H9 (cell line): ENCODE measurements around the gene USP6. TPM values are rescaled to one million over a fixed set of nuclear protein-coding genes. Genes with fewer than 3 reads are reported as not detected.

Experiments used
- DNase-seq: peaks from one replicate; pipeline ENCODE4 v3.0.0-alpha.2; 2017
- H2AFZ ChIP-seq: one replicate; pipeline ENCODE4 v1.6.1; 2013; ENCODE audit warnings: mild to moderate bottlenecking, low read length, control low read depth, moderate library complexity
- H2AK5ac ChIP-seq: 2 replicates; pipeline ENCODE4 v1.6.1; 2013; ENCODE audit warnings: low read length, control low read depth, mixed read lengths; ENCODE audit not compliant: insufficient read length
- H2BK120ac ChIP-seq: one replicate; pipeline ENCODE4 v1.6.1; 2013; ENCODE audit warnings: low read depth, mild to moderate bottlenecking, low read length, control low read depth, inconsistent platforms; ENCODE audit not compliant: poor library complexity, severe bottlenecking
- H2BK12ac ChIP-seq: 2 replicates; pipeline ENCODE4 v1.6.1; 2013; ENCODE audit warnings: low read length, control low read depth, mixed read lengths, low read depth; ENCODE audit not compliant: insufficient read length
- H2BK15ac ChIP-seq: 2 replicates; pipeline ENCODE4 v1.6.1; 2013; ENCODE audit warnings: low read depth, low read length, control low read depth
- H2BK20ac ChIP-seq: one replicate; pipeline ENCODE4 v1.6.1; 2013; ENCODE audit warnings: low read depth, mild to moderate bottlenecking, low read length, control low read depth, inconsistent platforms; ENCODE audit not compliant: poor library complexity, severe bottlenecking
- H2BK5ac ChIP-seq: 2 replicates; pipeline ENCODE4 v1.6.1; 2013; ENCODE audit warnings: low read length, control low read depth, mixed read lengths; ENCODE audit not compliant: insufficient read length
- H3K14ac ChIP-seq: 2 replicates; pipeline ENCODE4 v1.6.1; 2013; ENCODE audit warnings: low read length, control low read depth; ENCODE audit not compliant: insufficient read depth
- H3K18ac ChIP-seq: 2 replicates; pipeline ENCODE4 v1.6.1; 2013; ENCODE audit warnings: low read depth, mild to moderate bottlenecking, mixed read lengths, low read length, control low read depth; ENCODE audit not compliant: insufficient read length
- H3K23ac ChIP-seq: 2 replicates; pipeline ENCODE4 v1.6.1; 2013; ENCODE audit warnings: low read length, control low read depth, mixed read lengths, low read depth; ENCODE audit not compliant: insufficient read length
- H3K23me2 ChIP-seq: 2 replicates; pipeline ENCODE4 v1.6.1; 2013; ENCODE audit warnings: low read depth, mild to moderate bottlenecking, mixed read lengths, low read length, control low read depth; ENCODE audit not compliant: insufficient read length, poor library complexity, severe bottlenecking
- H3K27ac ChIP-seq: 2 replicates; pipeline ENCODE4 v1.5.1; 2013; ENCODE audit warnings: low read length, control low read depth, mixed read lengths, low read depth; ENCODE audit not compliant: insufficient read length
- H3K27me3 ChIP-seq: 2 replicates; pipeline ENCODE4 v1.6.1; 2013; ENCODE audit warnings: low read length, control low read depth, inconsistent platforms; ENCODE audit not compliant: insufficient read depth
- H3K4ac ChIP-seq: 2 replicates; pipeline ENCODE4 v1.6.1; 2013; ENCODE audit warnings: low read depth, mild to moderate bottlenecking, control low read depth, inconsistent platforms, low read length, moderate library complexity
- H3K4me1 ChIP-seq: 2 replicates; pipeline ENCODE4 v1.6.1; 2013; ENCODE audit warnings: low read length, control low read depth, inconsistent platforms; ENCODE audit not compliant: insufficient read depth
- H3K4me2 ChIP-seq: 2 replicates; pipeline ENCODE4 v1.6.1; 2013; ENCODE audit warnings: low read length, control low read depth, mixed read lengths; ENCODE audit not compliant: insufficient read length, insufficient read depth
- H3K56ac ChIP-seq: 2 replicates; pipeline ENCODE4 v1.6.1; 2013; ENCODE audit warnings: low read depth, mild to moderate bottlenecking, mixed read lengths, low read length, control low read depth; ENCODE audit not compliant: insufficient read length
- H3K79me1 ChIP-seq: 2 replicates; pipeline ENCODE4 v1.6.1; 2013; ENCODE audit warnings: low read depth, mild to moderate bottlenecking, moderate library complexity, low read length, control low read depth, inconsistent platforms; ENCODE audit not compliant: insufficient read depth, poor library complexity, severe bottlenecking
- H3K79me2 ChIP-seq: 2 replicates; pipeline ENCODE4 v1.6.1; 2013; ENCODE audit warnings: low read length, control low read depth, inconsistent platforms; ENCODE audit not compliant: insufficient read depth
- H3K9ac ChIP-seq: 2 replicates; pipeline ENCODE4 v1.6.1; 2013; ENCODE audit warnings: low read length, control low read depth, mixed read lengths; ENCODE audit not compliant: insufficient read length; ENCODE audit errors: extremely low read depth
- H3K9me3 ChIP-seq: one replicate; pipeline ENCODE4 v1.6.1; 2013; ENCODE audit warnings: low read depth, low read length, inconsistent platforms; ENCODE audit not compliant: control insufficient read depth
- H3T11ph ChIP-seq: one replicate; pipeline ENCODE4 v1.6.1; 2013; ENCODE audit warnings: mild to moderate bottlenecking, low read length, control low read depth, inconsistent platforms
- H4K20me1 ChIP-seq: one replicate; pipeline ENCODE4 v1.6.1; 2013; ENCODE audit not compliant: control insufficient read depth, insufficient read length, insufficient read depth
- H4K5ac ChIP-seq: 2 replicates; pipeline ENCODE4 v1.6.1; 2013; ENCODE audit warnings: low read depth, mild to moderate bottlenecking, mixed read lengths, low read length, control low read depth; ENCODE audit not compliant: insufficient read length
- H4K8ac ChIP-seq: replicated peaks from 2 replicates; pipeline ENCODE4 v1.6.1; 2013; ENCODE audit warnings: low read length, control low read depth, mixed read lengths, low read depth; ENCODE audit not compliant: insufficient read length
- H4K91ac ChIP-seq: 2 replicates; pipeline ENCODE4 v1.6.1; 2013; ENCODE audit warnings: low read depth, mild to moderate bottlenecking, moderate library complexity, mixed read lengths, low read length, control low read depth; ENCODE audit not compliant: insufficient read length
- H3K27ac Mint-ChIP-seq, 3 experiments: 2 replicates in 2 of 3; 3 replicates in 1 of 3; pipeline ENCODE4 v1.8.0; 2020 to 2021; ENCODE audit warnings: mixed read lengths in 3 of 3, mild to moderate bottlenecking in 1 of 3, moderate library complexity in 1 of 3
- H3K27me3 Mint-ChIP-seq: 2 replicates; pipeline ENCODE4 v1.8.0; 2021; ENCODE audit warnings: low read depth, mild to moderate bottlenecking, moderate library complexity, mixed read lengths
- H3K36me3 Mint-ChIP-seq, 3 experiments: 2 replicates in 2 of 3; 3 replicates in 1 of 3; pipeline ENCODE4 v1.8.0; 2020 to 2021; ENCODE audit warnings: low read depth in 3 of 3, mixed read lengths in 3 of 3; ENCODE audit not compliant: insufficient read depth in 1 of 3
- H3K4me1 Mint-ChIP-seq, 2 experiments: 2 replicates each; pipeline ENCODE4 v1.8.0; 2020; ENCODE audit warnings: mixed read lengths in 2 of 2
- H3K4me3 Mint-ChIP-seq, 2 experiments: 2 replicates in 1 of 2; 3 replicates in 1 of 2; pipeline ENCODE4 v1.8.0; 2020 to 2021; ENCODE audit warnings: mild to moderate bottlenecking in 2 of 2, mixed read lengths in 2 of 2, moderate library complexity in 1 of 2
- H3K9me3 Mint-ChIP-seq, 2 experiments: 2 replicates in 1 of 2; 3 replicates in 1 of 2; pipeline ENCODE4 v1.8.0; 2020; ENCODE audit warnings: mild to moderate bottlenecking in 2 of 2, mixed read lengths in 2 of 2, moderate library complexity in 1 of 2
- WGBS: extraction: QIAGEN DNeasy Blood & Tissue Kit; methylation state at CpG from one replicate; pipeline ENCODE4 v1.1.7; 2013; ENCODE audit warnings: missing lambda C conversion rate, low lambda C conversion rate, mixed read lengths; ENCODE audit not compliant: insufficient read length; ENCODE audit errors: extremely low coverage; 5-methylcytosine and 5-hydroxymethylcytosine counted together
- total RNA-seq: library from RNA; stranded (reverse); gene quantifications from 2 replicates; pipeline ENCODE4 v1.2.1, GENCODE V29; 2021
- TF ChIP-seq, protein P1 (sequence below): fragments of 200-600 bp; sonication (generic); conservative IDR thresholded peaks from 3 replicates; pipeline ENCODE4 v1.8.0; 2021; ENCODE audit warnings: antibody characterized with exemption, mild to moderate bottlenecking

USP6 gene
- total RNA-seq, 1 experiment from 2014 or later = 0.17 TPM

GRCh38 chr17:5110816-5111215 lies 5.0 kb upstream of the USP6 start:
- Histone ChIP-seq H3K14ac (peak overlapping the region; percentile 82; the same call in 1 of the 2 replicates), H3K27ac (no peak overlapping the region), H2BK20ac (no peak overlapping the region), H3K9me3 (peaks cover 6% of the 10 kb centered on the region), H2AK5ac (no peak overlapping the region), H3K9ac (peak overlapping the region; percentile 83), H3K79me2 (peaks cover 4% of the 10 kb centered on the region; the same call in 1 of the 2 replicates), H4K5ac (no peak overlapping the region), H3K18ac (peak overlapping the region; percentile 21), H3K23me2 (peaks cover 6% of the 10 kb centered on the region), H2BK15ac (no peak overlapping the region), H3T11ph (no peak overlapping the region), H2AFZ (no peak overlapping the region), H3K56ac (no peak overlapping the region), H2BK120ac (no peak overlapping the region), H3K23ac (no peak overlapping the region), H3K4me2 (peak overlapping the region; percentile 89), H4K20me1 (no peaks in the 10 kb centered on the region), H3K27me3 (no peaks in the 10 kb centered on the region), H2BK12ac (no peak overlapping the region), H3K79me1 (peaks cover 5% of the 10 kb centered on the region), H3K4ac (no peak overlapping the region; the same call in 1 of the 2 replicates), H4K91ac (no peak overlapping the region), H2BK5ac (no peak overlapping the region), H4K8ac (no peak overlapping the region), H3K4me1 (no peaks in the 10 kb centered on the region)
- Mint-ChIP-seq H3K27me3 (no peaks in the 10 kb centered on the region), H3K27ac (peak overlapping the region in 1 of 3 experiments; percentile 13; a peak in 2 of 7 replicates), H3K9me3 (peaks cover 12 to 16% of the 10 kb centered on the region in 2 experiments), H3K4me3 (peak overlapping the region; percentile 70 to 81), H3K36me3 (peaks cover 57 to 61% (median 57%) of the 10 kb centered on the region in 3 experiments), H3K4me1 (peaks cover 13 to 14% of the 10 kb centered on the region in 2 experiments)
- no peak for DNase-seq
- WGBS = no CpG with 5 or more reads among the region's 8 CpGs
- TF ChIP-seq, protein P1, sequence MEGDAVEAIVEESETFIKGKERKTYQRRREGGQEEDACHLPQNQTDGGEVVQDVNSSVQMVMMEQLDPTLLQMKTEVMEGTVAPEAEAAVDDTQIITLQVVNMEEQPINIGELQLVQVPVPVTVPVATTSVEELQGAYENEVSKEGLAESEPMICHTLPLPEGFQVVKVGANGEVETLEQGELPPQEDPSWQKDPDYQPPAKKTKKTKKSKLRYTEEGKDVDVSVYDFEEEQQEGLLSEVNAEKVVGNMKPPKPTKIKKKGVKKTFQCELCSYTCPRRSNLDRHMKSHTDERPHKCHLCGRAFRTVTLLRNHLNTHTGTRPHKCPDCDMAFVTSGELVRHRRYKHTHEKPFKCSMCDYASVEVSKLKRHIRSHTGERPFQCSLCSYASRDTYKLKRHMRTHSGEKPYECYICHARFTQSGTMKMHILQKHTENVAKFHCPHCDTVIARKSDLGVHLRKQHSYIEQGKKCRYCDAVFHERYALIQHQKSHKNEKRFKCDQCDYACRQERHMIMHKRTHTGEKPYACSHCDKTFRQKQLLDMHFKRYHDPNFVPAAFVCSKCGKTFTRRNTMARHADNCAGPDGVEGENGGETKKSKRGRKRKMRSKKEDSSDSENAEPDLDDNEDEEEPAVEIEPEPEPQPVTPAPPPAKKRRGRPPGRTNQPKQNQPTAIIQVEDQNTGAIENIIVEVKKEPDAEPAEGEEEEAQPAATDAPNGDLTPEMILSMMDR = no peak
